ENCODE measurements around the gene OR8B4.
A peak's percentile ranks its signal among the peaks of the same experiment; 100 is the strongest.
"Not testable (repeated sequence)": the region's sequence is repeated elsewhere in the genome, so short reads cannot be mapped to it uniquely, and the experiment has no call there.

OR8B4 gene

GRCh38 chr11:124424384-124424921, at the start of gene OR8B4:
OR8B4 (minus strand) TSS chr11:124424871; CDS start chr11:124424871, 0 bp downstream.
- no peak for DNase-seq

GRCh38 chr11:124474079-124474478, 49.4 kb upstream of the OR8B4 start:
- DNase-seq: no peak

GRCh38 chr11:124473476-124473875, 48.8 kb upstream of the OR8B4 start:
- DNase-seq: no peak

GRCh38 chr11:124470561-124471227, 46.0 kb upstream of the OR8B4 start:
- DNase-seq: no peak

GRCh38 chr11:124467381-124467927, 42.8 kb upstream of the OR8B4 start:
- DNase-seq: no peak

- no peak for DNase-seq
Measured at GRCh38 chr11:124465368-124465767, 40.7 kb upstream of the OR8B4 start.

GRCh38 chr11:124463990-124464389, 39.3 kb upstream of the OR8B4 start:
- DNase-seq: no peak

GRCh38 chr11:124463324-124463723, 38.7 kb upstream of the OR8B4 start:
- no peak for DNase-seq

- DNase-seq: no peak
Measured at GRCh38 chr11:124460459-124460858, 35.8 kb upstream of the OR8B4 start.

- not testable (repeated sequence) for DNase-seq
Measured at GRCh38 chr11:124459379-124459778, 34.7 kb upstream of the OR8B4 start.

GRCh38 chr11:124454552-124454951, 29.9 kb upstream of the OR8B4 start:
- DNase-seq: no peak

GRCh38 chr11:124446916-124447315, 22.2 kb upstream of the OR8B4 start:
- DNase-seq: no peak

GRCh38 chr11:124445646-124446150, 21.0 kb upstream of the OR8B4 start, which contains the start of gene OR8B8:
OR8B8 (minus strand) TSS chr11:124445696; CDS start chr11:124441085, 4,611 bp downstream.
- no peak for DNase-seq

- DNase-seq: no peak
Measured at GRCh38 chr11:124442847-124443246, 18.2 kb upstream of the OR8B4 start.

GRCh38 chr11:124442442-124442841, 17.8 kb upstream of the OR8B4 start:
- no peak for DNase-seq

- no peak for DNase-seq
Measured at GRCh38 chr11:124441519-124441918, 16.8 kb upstream of the OR8B4 start.

- DNase-seq: no peak
Measured at GRCh38 chr11:124441081-124441480, 16.4 kb upstream of the OR8B4 start.

GRCh38 chr11:124440608-124441007, 15.9 kb upstream of the OR8B4 start:
- DNase-seq: no peak

- no peak for DNase-seq
Measured at GRCh38 chr11:124434699-124435098, 10.0 kb upstream of the OR8B4 start.

- no peak for DNase-seq
Measured at GRCh38 chr11:124429599-124429998, 4.9 kb upstream of the OR8B4 start.

GRCh38 chr11:124421043-124421442, 3.6 kb downstream of the OR8B4 start:
- no peak for DNase-seq

- peak; percentile 19 for DNase-seq
Measured at GRCh38 chr11:124415356-124415923, 9.2 kb downstream of the OR8B4 start.

GRCh38 chr11:124409906-124410305, 14.8 kb downstream of the OR8B4 start:
- DNase-seq: no peak

- DNase-seq: no peak
Measured at GRCh38 chr11:124405581-124405980, 19.1 kb downstream of the OR8B4 start.

All from CD4-positive, alpha-beta T cell treated with Interleukin-17A for 1 hour (primary cell).